Amniotic stem cell (primary cell): ENCODE measurements around the gene ARL15.
A peak's percentile ranks its signal among the peaks of the same experiment; 100 is the strongest.

ENCODE experiments used
- DNase-seq: peaks from one replicate; lab custom pipeline; 2025; lab: John Stamatoyannopoulos, UW

ARL15 gene

DNA sequence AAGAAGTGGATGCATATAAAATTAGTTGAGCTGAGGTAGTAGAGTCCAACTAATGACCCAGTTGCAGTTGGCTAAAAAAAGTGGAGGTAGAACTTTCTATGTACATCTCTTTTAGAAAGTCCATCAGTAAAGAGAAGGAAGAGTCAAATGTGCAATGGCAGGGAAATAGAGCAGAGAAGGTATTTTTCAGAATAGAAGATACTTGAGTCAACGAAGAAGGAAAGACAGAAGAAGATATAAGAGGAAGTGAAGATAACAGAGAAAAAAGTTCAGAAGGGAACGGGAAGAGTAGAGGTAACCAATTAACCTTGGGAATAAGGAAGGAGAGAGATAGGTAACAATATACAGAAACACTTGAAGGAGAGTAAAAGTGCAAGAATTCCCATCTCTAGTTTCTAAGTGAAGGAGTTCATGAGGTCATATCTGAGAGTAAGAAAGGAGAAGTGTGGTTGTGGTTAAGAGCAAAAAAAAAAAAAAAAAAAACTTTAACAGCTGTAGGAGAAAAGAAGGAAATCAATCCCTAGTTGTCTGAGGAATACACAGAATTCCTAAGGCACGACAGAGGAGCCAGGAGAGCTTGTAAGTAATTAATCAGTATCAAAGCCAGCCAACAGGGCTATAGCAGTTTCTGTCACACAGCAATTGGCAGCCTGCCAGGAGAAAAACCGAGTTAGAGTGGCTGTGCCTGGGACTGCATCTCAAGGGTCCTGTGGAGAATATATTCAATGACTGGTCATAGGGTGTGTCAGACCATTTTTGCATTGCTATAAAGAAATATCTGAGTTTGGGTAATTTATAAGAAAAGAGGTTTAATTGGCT is 61.0 kb downstream of the ARL15 start:
- no peak for DNase-seq

DNA sequence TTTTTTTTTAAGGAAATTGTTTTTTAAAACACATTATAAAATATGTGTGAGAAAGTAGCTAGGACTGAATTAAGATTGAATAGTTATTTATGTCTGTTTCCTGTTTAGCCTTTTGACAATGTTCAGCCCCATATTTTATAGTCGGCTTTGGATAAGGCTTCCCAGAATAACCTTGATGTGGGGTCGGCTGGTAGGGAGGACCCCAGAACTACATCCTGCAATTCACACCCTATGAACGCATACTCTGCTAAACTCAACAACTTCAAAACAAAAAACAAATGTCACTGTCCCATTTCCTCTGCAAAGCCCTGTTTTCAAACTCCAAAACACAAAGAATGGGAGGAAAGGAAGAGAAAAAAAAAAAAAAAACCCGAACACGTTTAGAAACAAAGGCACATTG is 63.1 kb downstream of the ARL15 start:
- DNase-seq = no peak

DNA sequence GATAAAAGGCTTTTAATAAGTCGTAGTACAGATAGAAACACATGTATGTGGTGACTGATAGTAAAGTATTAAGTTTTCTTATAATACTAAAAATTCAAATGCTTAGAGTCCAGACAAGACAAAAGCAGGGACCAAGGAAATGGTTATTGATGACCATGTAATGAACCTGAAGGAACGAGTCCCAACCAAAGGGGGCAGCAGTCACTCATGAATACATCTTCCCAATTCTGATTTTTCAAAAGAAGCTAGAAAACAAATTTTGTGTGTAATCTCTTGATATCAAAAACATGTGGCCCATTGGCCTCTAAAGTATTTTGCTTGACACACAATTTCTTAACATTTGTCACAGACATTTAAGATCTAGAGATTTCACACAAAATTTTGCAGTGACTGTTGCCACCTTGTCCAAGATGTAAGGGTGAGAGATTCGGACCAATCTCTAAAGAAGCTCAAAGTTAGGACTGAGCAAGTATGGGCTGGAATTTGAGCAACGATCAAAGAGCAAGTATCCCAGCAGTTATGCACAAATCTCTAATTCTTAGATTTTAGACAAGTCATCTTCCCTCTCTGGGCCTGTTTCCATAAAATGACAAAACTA is 66.8 kb downstream of the ARL15 start:
- DNase-seq = no peak

DNA sequence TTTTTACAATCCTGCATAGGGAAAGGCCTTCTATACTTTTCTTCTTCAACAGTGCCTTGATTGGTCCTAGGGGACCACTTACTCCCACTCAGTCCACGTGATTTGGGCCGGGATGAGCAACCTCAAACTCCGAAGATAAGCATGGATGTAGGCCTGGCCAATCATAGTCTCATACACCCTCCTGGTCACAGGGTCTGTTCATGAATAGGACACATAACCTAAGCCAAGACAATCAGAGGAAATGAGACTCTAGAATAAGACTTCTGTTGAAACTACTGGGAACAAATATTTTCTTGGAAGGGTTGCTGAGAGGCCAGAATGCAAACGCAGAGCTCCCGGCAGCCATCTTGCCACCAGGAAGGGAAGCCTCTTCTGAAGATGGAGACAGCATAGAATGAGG is 68.1 kb downstream of the ARL15 start:
- no peak for DNase-seq

DNA sequence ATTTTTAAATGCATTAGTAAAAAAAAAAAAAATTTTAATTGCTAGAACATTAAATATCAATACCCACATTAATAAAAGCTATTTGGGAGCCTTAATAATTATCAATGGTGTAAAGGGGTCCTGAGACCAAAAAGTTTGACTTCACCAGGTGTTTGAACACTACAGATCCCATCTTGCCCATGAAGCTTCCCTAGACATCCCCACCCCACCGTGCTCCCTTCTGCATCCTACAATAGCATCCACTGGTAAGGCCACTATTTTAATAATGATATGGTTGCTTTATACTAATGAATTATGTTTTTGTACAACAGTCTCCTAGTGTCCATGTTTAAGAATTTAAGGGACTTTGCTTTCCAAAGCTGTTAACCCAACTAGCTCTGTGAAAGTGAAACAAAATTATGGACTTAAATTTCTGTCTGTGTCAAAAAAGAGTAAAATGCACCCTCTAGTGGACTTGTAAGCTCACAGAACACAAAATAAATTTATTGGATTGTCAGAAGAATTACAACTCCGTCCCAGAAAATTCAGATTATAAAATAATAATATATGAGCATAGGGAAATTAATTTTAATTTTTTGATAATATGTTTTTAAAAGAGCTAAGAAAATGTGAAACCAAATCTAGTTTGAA is 76.0 kb downstream of the ARL15 start:
- peak; percentile 34 for DNase-seq

DNA sequence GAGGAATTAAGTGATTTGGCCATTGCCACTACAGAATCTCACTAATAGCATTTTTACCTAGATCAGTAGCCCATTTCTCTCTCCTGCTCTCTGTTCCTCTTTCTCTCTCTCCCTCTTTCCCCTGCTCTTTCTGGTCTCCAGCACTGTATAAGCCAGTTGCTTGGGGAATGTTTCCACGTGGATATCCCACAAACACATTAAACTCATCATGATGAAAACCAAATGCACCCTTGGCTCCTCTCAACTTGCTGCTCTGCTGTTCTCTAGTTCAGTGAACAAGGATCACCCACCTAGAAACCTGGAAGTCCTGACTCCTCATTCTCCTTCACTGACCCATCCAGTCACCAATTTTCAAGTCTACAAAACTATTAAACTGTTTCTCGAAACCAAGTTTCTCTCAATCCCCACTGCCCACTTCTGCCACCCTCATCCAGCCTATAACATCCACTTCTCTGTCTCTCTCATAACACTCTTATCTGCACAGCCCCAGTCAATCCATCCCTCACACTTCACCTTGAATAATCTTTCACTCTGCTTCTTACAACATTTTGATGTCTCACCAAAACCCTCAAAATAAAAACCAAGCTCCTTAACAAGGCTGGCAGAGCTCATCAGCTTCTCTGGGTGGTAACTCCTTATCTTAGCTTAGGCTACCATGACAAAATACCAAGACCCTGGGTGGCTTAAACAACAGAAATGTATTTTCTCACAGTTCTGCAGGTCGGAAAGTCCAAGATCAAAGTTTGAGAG is 79.3 kb downstream of the ARL15 start:
- no peak for DNase-seq

DNA sequence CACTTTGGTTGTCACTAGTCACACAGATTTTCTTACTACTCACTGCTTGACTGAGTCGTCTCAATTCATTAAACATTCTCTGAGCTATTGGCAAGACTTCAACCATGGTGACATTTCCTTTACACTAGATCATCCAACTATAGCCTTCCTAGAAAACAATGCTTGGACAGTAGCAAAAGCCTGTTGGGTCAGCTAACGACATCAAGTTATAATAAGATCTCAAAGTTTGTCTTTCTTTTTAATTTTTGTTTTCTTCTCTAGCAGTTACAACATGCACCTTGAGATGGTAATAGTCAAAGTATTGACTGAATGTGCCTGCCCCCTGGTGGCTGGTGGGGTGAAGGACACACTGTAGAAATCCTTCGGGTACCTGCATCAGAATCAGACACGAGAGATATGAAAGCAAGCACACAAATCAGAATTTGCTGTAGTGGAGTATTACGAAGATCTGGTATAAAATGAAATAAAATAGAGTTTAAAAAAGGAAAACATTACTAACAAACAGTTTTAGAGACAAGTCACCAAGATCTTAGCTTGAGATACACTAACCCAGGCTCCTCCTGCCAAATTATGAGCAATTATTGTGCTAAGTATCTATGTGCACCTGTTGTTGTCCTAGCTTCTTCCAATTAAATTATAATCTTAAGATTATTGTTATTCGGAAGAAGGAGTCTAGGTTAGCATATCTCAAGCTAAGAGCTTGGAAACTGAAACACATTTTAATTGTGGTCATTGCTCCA is 81.2 kb downstream of the ARL15 start:
- DNase-seq = no peak

DNA sequence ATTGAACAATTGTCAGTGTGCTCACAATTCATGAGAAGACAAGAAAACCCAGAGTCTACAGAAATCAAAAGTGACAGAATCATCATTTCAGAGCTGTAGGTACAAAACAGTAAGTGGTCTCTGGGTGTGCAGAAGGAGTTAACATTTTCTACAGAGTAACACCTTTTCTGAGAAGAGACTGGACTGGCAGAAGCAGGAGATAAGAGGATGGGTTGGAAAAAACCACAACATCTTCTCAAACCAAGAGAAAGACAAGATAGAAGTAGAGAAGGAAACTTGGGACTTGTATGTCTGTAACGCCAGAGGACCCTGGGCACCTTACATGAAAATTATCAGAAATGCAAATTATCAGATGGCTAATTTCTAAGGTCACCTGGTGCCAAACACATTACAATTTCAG is 82.6 kb downstream of the ARL15 start:
- DNase-seq = no peak

DNA sequence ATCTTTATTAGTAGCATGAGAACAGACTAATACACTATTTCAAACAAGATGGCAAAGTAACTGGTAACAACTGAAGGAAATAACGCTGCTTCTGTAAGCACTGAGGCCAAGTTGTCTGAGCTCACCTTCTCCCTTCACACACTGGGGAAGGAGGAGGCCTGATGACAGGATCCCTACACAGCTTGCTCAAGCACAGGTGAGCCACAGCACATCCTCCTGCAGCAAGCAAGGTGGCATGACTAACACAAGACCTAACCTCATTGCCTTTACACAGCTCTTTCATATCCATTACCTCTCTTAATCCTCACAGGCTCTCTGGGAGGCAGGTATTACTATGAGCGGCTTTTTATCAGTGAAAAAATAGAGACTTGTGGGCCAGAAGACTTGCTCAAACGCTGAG is 83.3 kb downstream of the ARL15 start:
- DNase-seq = no peak

DNA sequence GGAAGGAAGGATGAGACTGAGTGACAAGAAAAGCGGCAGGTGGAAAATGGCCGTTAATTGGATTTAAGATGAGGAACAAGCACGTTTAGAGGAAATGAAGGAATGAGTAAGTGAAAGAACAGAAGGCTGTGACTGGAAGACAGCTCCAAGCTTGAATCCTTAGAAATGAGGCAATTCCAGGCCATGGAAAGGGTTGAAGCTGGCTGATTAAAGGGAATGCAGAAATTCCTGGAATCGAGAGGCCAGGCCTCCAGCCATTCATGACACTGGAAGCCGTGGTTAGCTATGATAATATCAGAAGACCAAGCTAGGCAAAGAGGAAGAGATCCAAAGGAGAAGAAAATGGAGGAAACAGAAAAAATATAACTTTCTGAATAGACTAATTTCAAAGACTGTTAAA is 84.2 kb downstream of the ARL15 start:
- DNase-seq = no peak

DNA sequence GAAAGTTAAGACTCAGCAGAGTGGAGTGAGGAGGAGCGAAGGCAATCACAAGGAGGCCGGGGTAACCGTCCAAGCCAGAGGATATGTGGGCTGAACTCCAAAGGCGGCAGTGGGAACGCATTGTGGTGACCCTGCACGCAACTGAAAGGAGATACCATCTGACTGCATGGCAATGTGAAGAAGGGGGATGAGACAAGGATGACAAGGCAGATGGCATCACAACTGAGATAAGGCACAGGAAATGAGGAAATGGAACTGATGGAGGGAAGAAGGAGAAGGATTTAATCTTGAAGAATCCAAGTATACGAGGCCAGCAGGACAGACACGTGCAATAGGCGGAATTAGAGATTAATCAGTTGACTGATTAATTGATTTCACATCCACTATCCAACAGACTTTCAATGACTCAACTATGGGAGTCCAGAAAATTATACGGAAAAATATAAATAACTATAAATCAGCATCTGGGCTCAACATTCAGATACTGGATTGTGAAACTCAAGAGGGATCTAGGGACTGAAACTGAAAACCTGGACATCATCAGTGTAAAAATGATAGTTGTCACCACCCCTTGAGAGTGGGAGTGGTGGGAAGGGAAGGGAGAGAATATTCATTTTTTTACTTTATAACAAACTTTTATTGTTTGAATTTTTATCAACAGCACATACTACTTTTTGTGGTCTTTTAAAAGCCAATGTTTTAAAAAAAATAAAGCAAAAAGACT is 86.1 kb downstream of the ARL15 start:
- DNase-seq = no peak

DNA sequence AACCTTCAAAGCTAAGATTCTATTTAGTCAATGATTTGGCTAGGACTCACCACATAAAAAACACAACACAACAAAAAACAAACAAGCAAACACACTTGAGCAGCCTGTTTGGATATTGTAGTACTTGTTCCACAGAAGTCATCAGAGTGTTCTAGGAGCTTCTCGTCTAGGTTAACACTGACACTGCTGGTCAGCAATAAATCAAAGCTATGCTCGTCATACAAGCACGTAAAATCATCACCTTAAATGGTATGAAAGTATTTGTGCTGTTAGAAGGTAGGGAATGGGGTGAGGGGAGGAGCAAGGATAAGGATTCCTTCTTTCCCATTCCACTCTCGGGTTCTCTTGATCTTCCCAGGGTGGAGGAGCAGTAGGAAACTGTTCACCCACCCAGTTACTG is 88.0 kb downstream of the ARL15 start:
- DNase-seq = no peak

DNA sequence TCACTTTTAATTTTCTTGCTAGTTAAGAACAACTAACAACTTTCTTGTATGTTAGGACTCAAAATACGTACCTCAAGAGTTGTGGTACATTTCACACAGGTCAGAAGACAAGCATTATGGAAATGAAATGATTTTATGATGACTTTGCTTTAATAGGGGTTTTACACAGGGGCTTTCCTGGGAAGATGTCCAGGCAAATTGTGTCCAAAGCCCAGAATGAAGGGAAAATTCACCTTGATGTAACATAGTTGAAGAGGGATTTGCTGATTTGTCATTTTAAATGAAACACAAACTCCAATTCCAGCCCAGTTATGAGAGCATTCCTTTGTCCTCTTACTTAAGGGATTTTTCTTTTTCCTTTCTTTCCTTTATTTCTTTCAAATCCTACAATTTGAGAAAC is 89.2 kb downstream of the ARL15 start:
- DNase-seq = no peak

DNA sequence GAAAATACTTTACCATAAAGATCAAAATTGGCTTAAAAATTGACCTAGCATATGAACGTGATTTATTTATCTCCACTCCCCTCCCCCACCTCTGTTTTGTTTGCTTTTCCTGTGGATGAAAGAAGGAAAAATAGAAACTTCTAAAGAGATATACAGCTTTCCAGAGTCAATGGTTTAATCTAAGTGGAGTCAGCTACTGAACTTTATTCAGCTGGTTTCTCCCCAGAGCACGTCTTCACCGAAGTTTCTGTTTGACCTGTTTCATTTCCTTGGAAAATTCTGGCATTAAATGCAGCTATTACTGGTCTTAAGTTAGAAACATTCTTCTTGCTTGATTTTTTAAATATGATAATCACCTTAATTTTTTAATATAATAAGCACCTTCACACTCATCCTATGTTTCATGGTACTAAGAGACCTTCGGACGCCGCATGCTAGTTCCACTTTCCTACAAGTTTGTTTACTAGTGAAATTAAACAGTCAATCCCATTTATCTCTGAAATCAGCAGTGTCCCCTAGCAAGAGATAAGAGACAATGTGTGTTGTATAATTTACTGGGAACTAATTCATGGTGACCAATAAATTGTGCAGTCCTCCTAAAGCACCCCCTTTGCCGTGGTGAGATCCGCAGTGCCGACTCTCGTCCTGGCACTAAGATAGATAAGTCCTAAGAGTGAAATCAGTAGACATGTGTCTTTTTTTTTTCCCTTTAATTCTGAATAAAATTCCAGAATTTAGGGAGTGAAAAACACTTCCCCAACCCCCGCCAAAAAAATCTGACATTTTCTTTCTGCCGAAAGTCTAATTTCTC is 89.9 kb downstream of the ARL15 start:
- DNase-seq = no peak

DNA sequence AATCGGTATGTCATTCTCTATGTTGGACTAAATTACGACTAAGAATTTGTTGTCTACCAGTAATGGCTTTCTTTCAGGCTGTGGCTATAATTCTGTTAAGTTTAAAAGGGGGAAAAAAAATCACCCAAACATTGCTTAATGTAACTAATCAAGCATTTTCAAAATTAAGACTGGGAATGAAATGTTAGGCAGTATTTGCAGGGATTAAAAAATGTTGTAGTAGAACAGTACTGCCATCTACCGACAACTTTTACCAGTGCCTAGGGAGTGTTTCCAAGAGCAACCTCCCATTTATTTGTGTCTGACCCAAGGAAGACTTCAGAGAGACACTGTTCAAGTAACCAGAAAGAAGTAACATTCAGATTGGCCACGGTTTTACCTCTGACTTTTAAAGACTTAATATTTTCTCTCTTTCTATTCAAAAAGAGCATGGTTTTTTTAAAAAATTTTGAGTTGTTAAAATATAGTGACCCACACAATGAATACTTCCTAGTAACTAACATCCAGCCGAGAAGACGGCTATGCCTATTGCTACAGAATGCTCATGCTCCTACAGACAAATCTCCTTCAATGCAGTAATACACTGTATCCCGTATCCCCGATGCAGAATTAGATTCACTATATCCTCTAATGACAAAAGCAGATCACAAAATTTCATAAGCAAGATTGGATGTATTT is 92.4 kb downstream of the ARL15 start:
- peak; percentile 20 for DNase-seq

DNA sequence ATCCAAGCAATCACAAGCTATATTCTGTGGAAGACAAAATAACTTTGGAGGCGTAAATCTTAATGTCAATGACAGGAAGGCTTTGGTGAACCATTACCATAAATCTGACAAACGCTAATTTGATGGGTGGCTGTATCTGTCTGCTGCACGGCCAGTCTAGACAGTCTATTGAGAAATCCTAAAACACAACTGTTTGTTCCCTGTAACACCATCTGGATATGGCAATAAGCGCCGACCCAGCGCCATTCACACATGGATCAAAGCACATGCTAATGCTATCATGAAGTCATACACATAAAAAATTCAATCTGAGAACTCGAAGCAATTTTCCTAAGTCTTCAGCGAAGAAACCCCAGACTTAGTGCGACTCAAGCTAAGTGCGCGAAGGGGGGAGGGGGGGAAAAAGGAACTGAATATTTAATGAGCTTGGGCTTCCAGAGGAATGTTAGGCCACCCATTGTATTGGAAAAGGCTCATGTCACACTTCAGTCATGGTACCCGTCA is 95.1 kb downstream of the ARL15 start:
- DNase-seq = no peak

DNA sequence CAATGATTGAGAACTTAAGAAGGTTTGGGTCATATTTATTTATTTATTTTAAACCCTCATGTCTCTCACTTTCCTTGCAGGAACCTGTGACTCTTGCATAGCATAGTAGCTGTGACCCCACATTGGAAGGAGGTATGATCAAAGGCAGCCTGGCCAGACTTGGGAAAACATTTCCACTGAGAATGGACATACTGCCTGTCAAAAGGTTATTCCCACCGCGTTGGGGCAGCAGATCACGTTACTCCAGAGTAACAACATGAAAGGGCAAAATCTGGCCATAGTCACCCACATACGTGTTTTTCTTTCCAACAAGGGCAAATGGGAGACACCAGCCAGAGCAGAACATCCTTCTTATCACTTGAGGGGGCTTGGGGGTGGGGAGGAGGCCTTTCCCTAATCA is 95.7 kb downstream of the ARL15 start:
- no peak for DNase-seq

DNA sequence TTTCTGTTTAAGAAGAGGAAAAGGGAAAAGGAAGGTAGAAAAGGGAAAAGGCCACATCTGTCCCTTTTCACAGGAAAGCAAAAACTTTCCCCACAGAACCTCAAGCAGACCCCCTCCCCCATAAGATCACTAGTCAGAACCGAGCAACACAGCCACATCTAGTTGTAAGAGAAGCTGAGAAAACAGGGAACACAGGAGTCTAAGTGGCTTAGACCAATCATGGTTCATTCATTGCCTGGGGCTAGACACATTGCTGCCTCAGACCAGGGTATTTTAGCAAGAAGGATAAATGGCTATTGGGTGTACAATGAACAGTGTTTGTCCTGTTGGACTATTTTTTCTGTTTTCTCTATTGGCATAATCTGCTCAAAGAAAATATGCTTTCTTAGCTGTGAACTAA is 98.0 kb downstream of the ARL15 start:
- no peak for DNase-seq

DNA sequence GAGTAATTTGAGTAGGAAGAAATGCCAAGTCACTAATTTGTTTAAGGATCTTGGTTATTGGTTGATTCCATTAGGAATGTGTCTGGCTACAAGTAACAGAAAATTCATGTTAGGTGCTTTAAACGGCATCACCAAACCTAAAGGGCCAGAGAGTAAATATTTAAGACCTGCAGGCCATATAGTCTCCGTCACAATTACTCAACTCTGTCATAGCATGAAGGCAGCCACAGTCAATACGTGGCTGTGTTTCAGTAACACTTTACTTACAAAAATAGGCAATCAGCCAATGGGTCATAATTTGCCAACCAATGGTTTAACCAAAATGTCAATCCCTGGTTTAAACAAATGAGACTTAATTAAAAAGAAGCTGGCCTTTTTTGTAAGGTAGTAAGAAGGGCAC is 98.5 kb downstream of the ARL15 start:
- no peak for DNase-seq

DNA sequence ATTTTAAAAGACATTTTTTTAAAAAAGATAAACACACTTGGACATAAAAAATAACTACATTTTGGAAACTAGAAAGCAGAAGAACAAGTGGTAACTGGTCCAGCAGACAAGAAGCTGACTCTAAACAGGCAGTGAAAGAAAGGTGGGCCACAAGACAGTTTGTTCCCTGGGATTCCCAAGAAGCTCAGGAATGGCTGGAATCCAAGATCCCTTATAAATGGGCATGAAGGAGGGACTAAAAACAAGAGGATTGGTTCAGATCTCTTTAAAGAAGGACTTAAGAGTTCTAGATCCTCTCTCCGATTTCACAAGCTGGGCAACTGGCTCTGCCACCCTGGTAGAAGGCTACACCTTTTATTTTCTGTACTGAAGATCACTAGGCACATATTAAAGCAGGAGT is 102.8 kb downstream of the ARL15 start:
- no peak for DNase-seq
